Chondrocyte (in vitro differentiated cells): ENCODE data around the gene SLC25A25. TPM values are rescaled to one million over a fixed set of nuclear protein-coding genes. Genes with fewer than 3 reads are reported as not detected.

Experiments used
- DNase-seq: peaks from one replicate; pipeline ENCODE4 v3.0.0; 2021; ENCODE audit warnings: mixed read lengths, low spot score
- H3K27ac Mint-ChIP-seq: one replicate; pipeline ENCODE4 v1.8.0; 2021; ENCODE audit warnings: mild to moderate bottlenecking, moderate library complexity, mixed read lengths; ENCODE audit not compliant: unreplicated experiment
- H3K27me3 Mint-ChIP-seq: 2 replicates; pipeline ENCODE4 v1.8.0; 2021; ENCODE audit warnings: low read depth, mixed read lengths
- H3K36me3 Mint-ChIP-seq: 2 replicates; pipeline ENCODE4 v1.8.0; 2021; ENCODE audit warnings: low read depth, mixed read lengths
- H3K4me1 Mint-ChIP-seq: 2 replicates; pipeline ENCODE4 v1.8.0; 2021; ENCODE audit warnings: low read depth, mild to moderate bottlenecking, mixed read lengths
- H3K4me3 Mint-ChIP-seq: one replicate; pipeline ENCODE4 v1.8.0; 2021; ENCODE audit warnings: mild to moderate bottlenecking, moderate library complexity, mixed read lengths; ENCODE audit not compliant: unreplicated experiment
- H3K9me3 Mint-ChIP-seq: 2 replicates; pipeline ENCODE4 v1.8.0; 2021; ENCODE audit warnings: low read depth, mixed read lengths
- CTCF ChIP-seq: fragments of 200-600 bp; sonication (generic); IDR thresholded peaks from 2 replicates; pipeline ENCODE4 v1.5.0; 2021; ENCODE audit warnings: antibody characterized with exemption, mild to moderate bottlenecking, moderate library complexity
- total RNA-seq: library from RNA; stranded (reverse); gene quantifications from 3 replicates; pipeline ENCODE4 v1.2.1, GENCODE V29; 2021

SLC25A25 gene
- total RNA-seq, 1 donor from 2014 or later: 17.6 TPM

- Mint-ChIP-seq H3K27ac (no peak overlapping the region), H3K9me3 (no peaks in the 10 kb centered on the region), H3K36me3 (peaks cover 1% of the 10 kb centered on the region), H3K4me1 (peaks cover 31% of the 10 kb centered on the region), H3K27me3 (no peaks in the 10 kb centered on the region), H3K4me3 (no peak overlapping the region)
- TF ChIP-seq CTCF: no peak
- DNase-seq: peak; percentile 67
Measured at GRCh38 chr9:128124451-128124850, 56.4 kb downstream of the SLC25A25 start.

- H3K4me1 Mint-ChIP-seq: peaks cover 34% of the 10 kb centered on the region
- TF ChIP-seq CTCF: peak; percentile 74
- H3K27ac Mint-ChIP-seq: no peak overlapping the region
- H3K36me3 Mint-ChIP-seq: peaks cover 1% of the 10 kb centered on the region
- no peaks in the 10 kb centered on the region for H3K27me3 Mint-ChIP-seq
- peak; percentile 92 for DNase-seq
- H3K9me3 Mint-ChIP-seq: no peaks in the 10 kb centered on the region
- no peak overlapping the region for H3K4me3 Mint-ChIP-seq
Measured at GRCh38 chr9:128124873-128125579, 57.0 kb downstream of the SLC25A25 start.

- H3K4me3 Mint-ChIP-seq: peak overlapping the region; percentile 73
- H3K36me3 Mint-ChIP-seq: peaks cover 1% of the 10 kb centered on the region
- peak; percentile 33 for DNase-seq
- no peaks in the 10 kb centered on the region for H3K9me3 Mint-ChIP-seq
- no peak for TF ChIP-seq CTCF
- H3K4me1 Mint-ChIP-seq: peaks cover 34% of the 10 kb centered on the region
- H3K27me3 Mint-ChIP-seq: no peaks in the 10 kb centered on the region
- H3K27ac Mint-ChIP-seq: no peak overlapping the region
Measured at GRCh38 chr9:128125580-128126354, 57.7 kb downstream of the SLC25A25 start.

DNA sequence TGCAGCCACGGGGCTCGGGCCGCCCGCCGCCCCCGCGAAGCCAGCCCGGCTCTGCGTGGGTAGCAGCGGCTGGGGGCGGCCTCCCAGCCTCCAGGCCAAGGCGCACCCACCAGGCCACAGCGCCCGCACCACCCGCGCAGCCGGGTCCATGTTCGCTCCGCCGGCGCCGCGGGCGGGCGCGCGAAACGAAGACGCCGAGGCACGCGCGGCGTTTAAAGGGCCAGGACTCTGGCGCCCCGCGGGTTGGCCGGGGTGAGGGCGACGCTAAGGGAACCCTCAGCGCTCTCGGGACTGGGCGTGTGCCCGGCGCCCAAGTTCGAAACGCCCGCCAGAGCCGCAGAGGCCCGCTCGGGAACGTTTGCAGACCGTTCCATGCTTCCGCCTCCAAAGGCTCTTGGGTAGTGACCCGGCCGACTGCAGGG is 59.5 kb downstream of the SLC25A25 start, which contains the start of gene PTGES2:
TSS of gene PTGES2 (minus strand) at position 162 of the 422 bp plus-strand sequence. CDS start at position 150, 12 bp downstream.
- Mint-ChIP-seq H3K4me3 (peak within 1 kb of the TSS; percentile 97), H3K4me1 (peaks cover 36% of the 10 kb centered on the region), H3K27me3 (peaks cover 3% of the 10 kb centered on the region), H3K27ac (peak within 1 kb of the TSS; percentile 97), H3K36me3 (peaks cover 1% of the 10 kb centered on the region), H3K9me3 (no peaks in the 10 kb centered on the region)
- peak; percentile 92 for DNase-seq
- TF ChIP-seq CTCF: no peak
